Measurements from ENCODE around the gene CMIP.

- TF ChIP-seq CTCF (IDR thresholded peaks at IDR 0.05; ENCODE audit: borderline replicate concordance, extremely low read depth, low read length, poor library complexity, severe bottlenecking) (no peak), EZH2 (IDR thresholded peaks at IDR 0.05; ENCODE audit: borderline replicate concordance, low read depth, low read length, severe bottlenecking) (no peak)
Measured at GRCh38 chr16:81552743-81553079, 108.1 kb downstream of the CMIP start.
